Measurements from ENCODE around the gene PPP1R15A.
"Not testable (repeated sequence)": the region's sequence is repeated elsewhere in the genome, so short reads cannot be mapped to it uniquely, and the experiment has no call there.

The PPP1R15A gene

GRCh38 chr19:48879025-48879637 lies 6.9 kb downstream of the PPP1R15A start:
- DNase-seq: no peak
- Histone ChIP-seq H3K36me3 (replicated peaks) (peaks cover 37% of the 10 kb centered on the region), H3K27ac (no peak overlapping the region), H3K4me3 (ENCODE audit: low read depth, low read length) (no peak overlapping the region), H3K27me3 (replicated peaks) (no peaks in the 10 kb centered on the region)
- no peak for TF ChIP-seq CTCF (IDR thresholded peaks at IDR 0.05; ENCODE audit: low read depth, low read length, missing control alignments)
- in situ Hi-C loops (cut with HindIII; ENCODE audit: low pct_ligation_motif_present, low sequenced_read_pairs): no loop called here

- H3K4me3 ChIP-seq (ENCODE audit: low read depth, low read length); in situ Hi-C loops (cut with HindIII; ENCODE audit: low pct_ligation_motif_present, low sequenced_read_pairs); DNase-seq; H3K27me3 ChIP-seq (replicated peaks); H3K27ac ChIP-seq: not testable (repeated sequence)
- H3K36me3 ChIP-seq (replicated peaks): peaks cover 31% of the 10 kb centered on the region
Observed at GRCh38 chr19:48879696-48880095, 7.5 kb downstream of the PPP1R15A start.

- Histone ChIP-seq H3K36me3 (replicated peaks) (peaks cover 12% of the 10 kb centered on the region), H3K27me3 (replicated peaks) (no peaks in the 10 kb centered on the region), H3K4me3 (ENCODE audit: low read depth, low read length) (no peak overlapping the region), H3K27ac (no peak overlapping the region)
- TF ChIP-seq CTCF (IDR thresholded peaks at IDR 0.05; ENCODE audit: low read depth, low read length, missing control alignments): no peak
- in situ Hi-C loops (cut with HindIII; ENCODE audit: low pct_ligation_motif_present, low sequenced_read_pairs): no loop called here
- no peak for DNase-seq
Observed at GRCh38 chr19:48881741-48882657, 9.8 kb downstream of the PPP1R15A start.

- Histone ChIP-seq H3K27me3 (replicated peaks) (no peaks in the 10 kb centered on the region), H3K4me3 (ENCODE audit: low read depth, low read length) (no peak overlapping the region), H3K27ac (no peak overlapping the region), H3K36me3 (replicated peaks) (no peaks in the 10 kb centered on the region)
- DNase-seq: no peak
- in situ Hi-C loops (cut with HindIII; ENCODE audit: low pct_ligation_motif_present, low sequenced_read_pairs): no loop called here
- no peak for TF ChIP-seq CTCF (IDR thresholded peaks at IDR 0.05; ENCODE audit: low read depth, low read length, missing control alignments)
Observed at GRCh38 chr19:48883726-48884125, 11.5 kb downstream of the PPP1R15A start.

GRCh38 chr19:48887861-48888612 lies 15.8 kb downstream of the PPP1R15A start:
- H3K4me3 ChIP-seq (ENCODE audit: low read depth, low read length): no peak overlapping the region
- no peak for TF ChIP-seq CTCF (IDR thresholded peaks at IDR 0.05; ENCODE audit: low read depth, low read length, missing control alignments)
- H3K36me3 ChIP-seq (replicated peaks): no peaks in the 10 kb centered on the region
- in situ Hi-C loops (cut with HindIII; ENCODE audit: low pct_ligation_motif_present, low sequenced_read_pairs): no loop called here
- DNase-seq: no peak
- H3K27me3 ChIP-seq (replicated peaks): no peaks in the 10 kb centered on the region
- H3K27ac ChIP-seq: no peak overlapping the region

- H3K27me3 ChIP-seq (replicated peaks); DNase-seq; H3K36me3 ChIP-seq (replicated peaks); H3K27ac ChIP-seq; H3K4me3 ChIP-seq (ENCODE audit: low read depth, low read length); in situ Hi-C loops (cut with HindIII; ENCODE audit: low pct_ligation_motif_present, low sequenced_read_pairs): not testable (repeated sequence)
Observed at GRCh38 chr19:48889496-48889895, 17.3 kb downstream of the PPP1R15A start.
